ENCODE data around the gene SPDYE16. TPM values are rescaled to one million over a fixed set of nuclear protein-coding genes. Genes with fewer than 3 reads are reported as not detected.

The SPDYE16 gene, protein sequence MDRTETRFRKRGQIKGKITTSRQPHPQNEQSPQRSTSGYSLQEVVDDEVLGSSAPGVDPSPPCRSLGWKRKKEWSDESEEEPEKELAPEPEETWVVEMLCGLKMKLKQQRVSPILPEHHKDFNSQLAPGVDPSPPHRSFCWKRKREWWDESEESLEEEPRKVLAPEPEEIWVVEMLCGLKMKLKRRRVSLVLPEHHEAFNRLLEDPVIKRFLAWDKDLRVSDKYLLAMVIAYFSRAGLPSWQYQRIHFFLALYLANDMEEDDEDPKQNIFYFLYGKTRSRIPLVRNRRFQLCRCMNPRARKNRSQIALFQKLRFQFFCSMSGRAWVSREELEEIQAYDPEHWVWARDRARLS
- 0.07 TPM in 1 of 2 replicates, not detected in the other for total RNA-seq

DNA sequence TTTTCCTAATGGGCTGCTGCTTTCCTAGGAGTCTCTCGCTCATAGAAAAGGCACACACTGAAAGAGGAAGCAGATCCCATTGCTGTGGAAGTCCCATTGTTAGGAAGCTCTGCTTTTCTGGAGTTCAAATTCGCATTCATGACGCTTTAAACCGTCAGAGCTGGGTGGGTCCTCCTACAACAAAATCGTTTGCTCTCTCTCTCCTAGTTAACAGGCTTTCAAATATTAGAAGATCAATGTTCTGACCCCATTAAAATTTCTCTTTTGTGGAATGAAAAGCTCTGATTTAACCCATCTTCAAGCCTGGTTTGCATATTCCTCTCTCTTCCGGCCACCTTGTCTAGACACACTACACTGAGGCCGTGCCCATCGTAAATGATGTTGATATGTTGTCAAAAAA lies at the start of gene SPDYE16:
Gene SPDYE16, minus strand, starts transcription at position 101 of the 400 bp plus-strand sequence. CDS start 1,838 bp downstream, outside the sequence.

DNA sequence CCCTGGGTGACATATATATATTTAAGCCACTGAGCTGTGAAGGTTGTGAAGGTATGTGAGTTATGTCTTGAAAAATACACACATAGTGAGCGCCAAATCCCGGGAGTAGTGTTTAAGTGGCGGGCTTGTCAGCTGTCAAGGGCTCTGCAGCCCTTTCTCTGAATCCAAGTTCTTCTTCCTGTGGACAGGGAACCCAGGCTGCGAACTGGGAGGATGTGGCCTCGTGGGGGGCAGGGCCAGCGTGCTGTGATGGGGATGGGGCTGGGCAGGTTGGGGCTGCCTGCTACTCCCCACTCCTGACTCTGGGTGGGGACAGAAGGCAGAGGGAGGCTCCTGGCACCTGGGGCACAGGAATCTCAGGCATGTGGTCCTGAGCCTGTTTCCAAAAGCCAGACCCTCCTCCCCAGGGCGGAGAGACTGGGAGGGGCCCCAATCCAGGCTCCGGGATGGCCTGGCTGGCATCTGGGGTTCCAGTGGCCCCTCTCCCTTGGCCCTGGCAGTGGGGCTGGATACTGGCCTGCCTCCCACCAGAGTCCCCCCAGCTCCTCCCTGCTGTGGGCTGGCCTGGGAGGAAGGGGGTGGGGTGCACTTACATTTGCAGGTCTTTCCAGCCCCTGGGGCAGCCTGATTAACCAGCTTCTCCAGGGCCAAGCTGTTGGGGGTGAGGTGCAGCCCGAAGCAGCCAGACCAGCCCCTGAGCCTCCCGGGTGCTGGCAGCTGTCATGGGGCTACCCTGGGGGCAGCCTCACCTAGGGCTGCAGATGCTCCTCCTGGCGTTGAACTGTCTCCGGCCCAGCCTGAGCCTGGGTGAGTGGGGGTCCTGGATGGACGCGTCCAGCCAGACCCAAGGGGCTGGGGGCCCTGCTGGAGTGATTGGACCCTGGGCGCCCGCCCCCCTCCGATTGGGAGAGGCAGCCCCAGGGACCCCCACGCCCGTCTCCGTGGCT lies 32.9 kb downstream of the SPDYE16 start, which contains the start of gene UPK3B:
Gene UPK3B, plus strand, starts transcription at position 622 of the 947 bp plus-strand sequence. Its CDS starts 101 bp downstream, at position 723.

Other genes with a start within 250 kb of the SPDYE16 start
- gene HSPB1, start 240.6 kb downstream of the SPDYE16 start, total RNA-seq, result 571 and 574 TPM in 2 replicates
- 75.1 TPM in 2 replicates for gene YWHAG, start 184.3 kb downstream of the SPDYE16 start, total RNA-seq
- gene SSC4D, start 133.6 kb downstream of the SPDYE16 start, total RNA-seq, result 0.73 and 0.79 TPM in 2 replicates
- 0.59 and 0.60 TPM in 2 replicates for gene ZP3, start 118.3 kb downstream of the SPDYE16 start, total RNA-seq
- 6.9 and 11.5 TPM in 2 replicates for gene DTX2, start 81.6 kb downstream of the SPDYE16 start, total RNA-seq
- gene UPK3B, start 32.7 kb downstream of the SPDYE16 start, total RNA-seq, result 1.1 TPM in 1 of 2 replicates, not detected in the other
- gene POMZP3, start 84.0 kb upstream of the SPDYE16 start, total RNA-seq, result 9.7 and 10.3 TPM in 2 replicates

All from mammary microvascular endothelial cell (primary cell).